KMS-11 (cell line): ENCODE measurements around the gene HOTAIR.

ENCODE experiments used
- H2AFZ ChIP-seq: fragments of 200-600 bp; sonication (generic); 2 replicates; pipeline ENCODE4 v1.6.1; 2016; ENCODE audit warnings: antibody characterized with exemption, mixed run types, low read depth
- H3K27ac ChIP-seq: fragments of 200-600 bp; sonication (generic); 2 replicates; pipeline ENCODE4 v1.6.1; 2016; ENCODE audit warnings: mild to moderate bottlenecking, mixed run types
- H3K27me3 ChIP-seq: fragments of 200-600 bp; sonication (generic); 2 replicates; pipeline ENCODE4 v1.6.1; 2017; ENCODE audit warnings: mild to moderate bottlenecking, low read depth, mixed run types, moderate library complexity; ENCODE audit not compliant: insufficient read depth
- H3K36me3 ChIP-seq: fragments of 200-600 bp; sonication (generic); 2 replicates; pipeline ENCODE4 v1.6.1; 2017; ENCODE audit warnings: mild to moderate bottlenecking, mixed run types; ENCODE audit not compliant: insufficient read depth
- H3K4me1 ChIP-seq: fragments of 200-600 bp; sonication (generic); 2 replicates; pipeline ENCODE4 v1.6.1; 2016; ENCODE audit warnings: mild to moderate bottlenecking, low read depth, mixed run types; ENCODE audit not compliant: poor library complexity, severe bottlenecking
- H3K4me2 ChIP-seq: fragments of 200-600 bp; sonication (generic); 2 replicates; pipeline ENCODE4 v1.7.0; 2016; ENCODE audit warnings: mild to moderate bottlenecking, mixed run types
- H3K4me3 ChIP-seq: fragments of 200-600 bp; sonication (generic); IDR thresholded peaks from 2 replicates; pipeline ENCODE4 v1.6.1; 2017; ENCODE audit warnings: low read depth, low read length, mixed read lengths; ENCODE audit not compliant: insufficient read depth
- H3K79me2 ChIP-seq: fragments of 200-600 bp; sonication (generic); 2 replicates; pipeline ENCODE4 v1.6.1; 2016; ENCODE audit warnings: low read depth, mixed run types; ENCODE audit not compliant: insufficient read depth
- H3K9ac ChIP-seq: fragments of 200-600 bp; sonication (generic); 2 replicates; pipeline ENCODE4 v1.6.1; 2016; ENCODE audit warnings: mild to moderate bottlenecking, mixed run types
- H4K20me1 ChIP-seq: fragments of 200-600 bp; sonication (generic); 2 replicates; pipeline ENCODE4 v1.6.1; 2016; ENCODE audit warnings: mild to moderate bottlenecking, mixed run types; ENCODE audit not compliant: insufficient read depth
- TF ChIP-seq, protein P1 (sequence below): fragments of 200-600 bp; sonication (generic); conservative IDR thresholded peaks from 2 replicates; pipeline ENCODE4 v1.6.1; 2017; ENCODE audit warnings: low read depth, mild to moderate bottlenecking, antibody characterized with exemption, low read length, moderate library complexity, mixed read lengths

The HOTAIR gene

GRCh38 chr12:54021432-54022013 lies 46.8 kb upstream of the HOTAIR start:
- Histone ChIP-seq H2AFZ (no peak overlapping the region), H3K79me2 (no peaks in the 10 kb centered on the region), H3K27ac (no peak overlapping the region), H3K4me2 (no peak overlapping the region), H3K27me3 (peaks cover 87% of the 10 kb centered on the region), H3K36me3 (no peaks in the 10 kb centered on the region), H3K4me1 (peaks cover 17% of the 10 kb centered on the region), H3K4me3 (no peak overlapping the region), H4K20me1 (no peaks in the 10 kb centered on the region), H3K9ac (no peak overlapping the region)
- TF ChIP-seq, protein P1, sequence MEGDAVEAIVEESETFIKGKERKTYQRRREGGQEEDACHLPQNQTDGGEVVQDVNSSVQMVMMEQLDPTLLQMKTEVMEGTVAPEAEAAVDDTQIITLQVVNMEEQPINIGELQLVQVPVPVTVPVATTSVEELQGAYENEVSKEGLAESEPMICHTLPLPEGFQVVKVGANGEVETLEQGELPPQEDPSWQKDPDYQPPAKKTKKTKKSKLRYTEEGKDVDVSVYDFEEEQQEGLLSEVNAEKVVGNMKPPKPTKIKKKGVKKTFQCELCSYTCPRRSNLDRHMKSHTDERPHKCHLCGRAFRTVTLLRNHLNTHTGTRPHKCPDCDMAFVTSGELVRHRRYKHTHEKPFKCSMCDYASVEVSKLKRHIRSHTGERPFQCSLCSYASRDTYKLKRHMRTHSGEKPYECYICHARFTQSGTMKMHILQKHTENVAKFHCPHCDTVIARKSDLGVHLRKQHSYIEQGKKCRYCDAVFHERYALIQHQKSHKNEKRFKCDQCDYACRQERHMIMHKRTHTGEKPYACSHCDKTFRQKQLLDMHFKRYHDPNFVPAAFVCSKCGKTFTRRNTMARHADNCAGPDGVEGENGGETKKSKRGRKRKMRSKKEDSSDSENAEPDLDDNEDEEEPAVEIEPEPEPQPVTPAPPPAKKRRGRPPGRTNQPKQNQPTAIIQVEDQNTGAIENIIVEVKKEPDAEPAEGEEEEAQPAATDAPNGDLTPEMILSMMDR: peak; percentile 27; the same call in 1 of the 2 replicates

DNA sequence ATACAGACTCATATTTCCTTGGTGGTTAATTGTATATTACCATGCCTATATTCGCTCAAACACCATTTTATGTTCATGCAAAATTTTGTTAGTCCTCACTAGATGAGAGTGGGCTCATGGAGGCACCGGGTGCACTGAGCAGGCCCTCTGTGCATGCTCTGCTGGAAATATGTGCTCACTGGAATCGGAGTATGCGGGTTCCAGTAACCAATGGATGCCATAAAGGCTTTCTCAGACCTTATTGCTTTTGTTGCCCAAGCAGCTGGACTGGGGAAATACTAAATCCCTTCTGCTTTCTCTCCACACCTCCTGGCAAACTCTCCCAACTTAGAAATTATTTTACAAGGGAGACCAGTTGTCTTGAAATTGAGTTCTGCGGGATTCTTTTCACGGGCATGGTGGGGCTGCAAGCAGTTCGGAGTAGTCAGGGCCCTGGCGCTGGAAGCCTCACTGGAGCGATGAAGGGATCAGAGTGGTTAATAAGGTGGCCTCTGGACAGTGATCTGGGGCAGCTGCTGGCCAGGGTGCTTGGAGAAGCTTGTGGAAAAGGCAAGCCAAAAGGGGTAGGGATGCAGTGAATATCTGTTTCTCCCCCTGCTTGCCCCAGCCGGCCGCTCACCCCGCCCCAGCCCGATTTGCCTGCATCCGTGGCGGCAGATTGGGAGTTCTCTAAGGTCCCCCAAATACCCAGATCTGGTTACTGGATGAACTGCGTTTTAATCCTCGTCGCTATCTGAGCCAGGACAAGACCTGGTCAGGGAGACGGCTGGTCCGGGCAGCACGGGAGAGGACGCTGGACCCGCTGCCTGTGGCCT lies 46.0 kb upstream of the HOTAIR start:
- H3K4me2 ChIP-seq: no peak overlapping the region
- no peak overlapping the region for H3K9ac ChIP-seq
- peaks cover 85% of the 10 kb centered on the region for H3K27me3 ChIP-seq

GRCh38 chr12:54019924-54020590 lies 45.3 kb upstream of the HOTAIR start:
- Histone ChIP-seq H3K27ac (no peak overlapping the region), H2AFZ (no peak overlapping the region), H3K9ac (no peak overlapping the region), H3K4me3 (no peak overlapping the region), H3K79me2 (no peaks in the 10 kb centered on the region), H3K27me3 (peaks cover 85% of the 10 kb centered on the region), H3K4me1 (peaks cover 17% of the 10 kb centered on the region), H4K20me1 (no peaks in the 10 kb centered on the region), H3K36me3 (no peaks in the 10 kb centered on the region), H3K4me2 (no peak overlapping the region)
- TF ChIP-seq, protein P1: no peak

More for the DNA sequence above, 46.0 kb upstream of the HOTAIR start:
- peaks cover 17% of the 10 kb centered on the region for H3K4me1 ChIP-seq
- H3K79me2 ChIP-seq: no peaks in the 10 kb centered on the region
- H4K20me1 ChIP-seq: no peaks in the 10 kb centered on the region
- H3K4me3 ChIP-seq: no peak overlapping the region
- no peak overlapping the region for H2AFZ ChIP-seq
- TF ChIP-seq, protein P1: no peak
- H3K36me3 ChIP-seq: no peaks in the 10 kb centered on the region
- no peak overlapping the region for H3K27ac ChIP-seq

DNA sequence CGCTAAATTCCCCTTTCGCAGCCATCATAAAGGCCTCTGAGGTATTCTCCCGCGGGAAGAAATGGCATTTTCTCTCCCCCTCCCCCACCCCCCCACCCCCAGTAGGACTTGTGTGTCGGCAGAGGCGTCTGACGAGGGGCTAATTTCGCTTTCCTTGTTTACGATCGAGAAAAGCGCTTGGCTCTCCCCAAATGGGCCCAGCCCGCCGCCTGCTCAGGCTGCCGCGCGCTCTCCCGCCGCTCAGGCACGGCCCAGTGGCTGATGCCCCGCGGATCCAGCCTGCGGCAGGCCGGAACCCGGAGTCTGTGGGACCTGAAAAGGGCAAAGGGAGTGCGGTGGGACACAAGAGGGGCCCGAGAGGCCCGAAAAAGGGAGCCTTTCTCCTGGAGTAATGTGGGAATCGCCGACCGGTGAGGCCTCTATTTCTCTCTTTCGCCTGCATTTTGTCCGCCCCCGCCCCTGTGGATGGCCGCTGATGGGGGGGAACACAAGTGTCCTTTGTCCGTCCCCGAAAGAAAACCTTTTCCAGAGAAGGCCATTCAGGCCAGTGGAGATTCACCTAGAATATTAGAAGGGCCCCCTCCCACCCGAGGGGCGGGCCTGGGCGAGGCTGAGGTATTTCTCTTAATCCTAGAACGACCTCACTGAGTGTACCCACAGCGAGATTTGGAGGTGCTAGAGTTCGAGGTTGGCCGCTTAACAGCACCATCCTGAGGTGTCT lies 44.5 kb upstream of the HOTAIR start:
- peaks cover 85% of the 10 kb centered on the region for H3K27me3 ChIP-seq
- TF ChIP-seq, protein P1: no peak
- H2AFZ ChIP-seq: no peak overlapping the region
- H3K79me2 ChIP-seq: no peaks in the 10 kb centered on the region
- no peaks in the 10 kb centered on the region for H4K20me1 ChIP-seq
- peaks cover 17% of the 10 kb centered on the region for H3K4me1 ChIP-seq
- no peak overlapping the region for H3K9ac ChIP-seq
- no peak overlapping the region for H3K27ac ChIP-seq
- H3K4me3 ChIP-seq: no peak overlapping the region
- no peaks in the 10 kb centered on the region for H3K36me3 ChIP-seq
- H3K4me2 ChIP-seq: no peak overlapping the region
